ENCODE measurements around the gene CPED1.

The CPED1 gene

GRCh38 chr7:121137580-121137979 lies 149.1 kb downstream of the CPED1 start:
- TF ChIP-seq, protein P1, sequence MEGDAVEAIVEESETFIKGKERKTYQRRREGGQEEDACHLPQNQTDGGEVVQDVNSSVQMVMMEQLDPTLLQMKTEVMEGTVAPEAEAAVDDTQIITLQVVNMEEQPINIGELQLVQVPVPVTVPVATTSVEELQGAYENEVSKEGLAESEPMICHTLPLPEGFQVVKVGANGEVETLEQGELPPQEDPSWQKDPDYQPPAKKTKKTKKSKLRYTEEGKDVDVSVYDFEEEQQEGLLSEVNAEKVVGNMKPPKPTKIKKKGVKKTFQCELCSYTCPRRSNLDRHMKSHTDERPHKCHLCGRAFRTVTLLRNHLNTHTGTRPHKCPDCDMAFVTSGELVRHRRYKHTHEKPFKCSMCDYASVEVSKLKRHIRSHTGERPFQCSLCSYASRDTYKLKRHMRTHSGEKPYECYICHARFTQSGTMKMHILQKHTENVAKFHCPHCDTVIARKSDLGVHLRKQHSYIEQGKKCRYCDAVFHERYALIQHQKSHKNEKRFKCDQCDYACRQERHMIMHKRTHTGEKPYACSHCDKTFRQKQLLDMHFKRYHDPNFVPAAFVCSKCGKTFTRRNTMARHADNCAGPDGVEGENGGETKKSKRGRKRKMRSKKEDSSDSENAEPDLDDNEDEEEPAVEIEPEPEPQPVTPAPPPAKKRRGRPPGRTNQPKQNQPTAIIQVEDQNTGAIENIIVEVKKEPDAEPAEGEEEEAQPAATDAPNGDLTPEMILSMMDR (IDR thresholded peaks at IDR 0.05), result no peak

- TF ChIP-seq, protein P1 (IDR thresholded peaks at IDR 0.05), result no peak
Observed at GRCh38 chr7:121138262-121138933, 149.9 kb downstream of the CPED1 start.

DNA sequence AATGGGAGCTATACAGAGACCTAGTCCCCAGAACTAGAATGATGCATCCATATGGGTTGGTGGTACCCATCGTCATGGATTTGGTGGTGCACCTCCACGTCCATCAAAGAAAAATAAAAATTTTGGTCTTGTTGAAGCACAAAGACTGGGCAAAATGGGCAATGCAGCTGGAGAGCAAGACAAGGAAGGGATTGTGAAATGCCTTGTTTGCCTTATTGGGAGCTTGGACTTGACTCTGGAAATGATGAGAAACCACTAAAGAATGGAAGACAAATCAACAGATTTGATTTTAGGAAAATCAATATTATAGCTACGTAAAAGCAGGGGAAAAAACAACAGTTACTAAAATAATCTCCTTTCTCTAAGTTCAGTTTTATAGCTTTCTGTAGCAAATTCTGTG lies 150.9 kb downstream of the CPED1 start:
- TF ChIP-seq, protein P1 (IDR thresholded peaks at IDR 0.05), result no peak

DNA sequence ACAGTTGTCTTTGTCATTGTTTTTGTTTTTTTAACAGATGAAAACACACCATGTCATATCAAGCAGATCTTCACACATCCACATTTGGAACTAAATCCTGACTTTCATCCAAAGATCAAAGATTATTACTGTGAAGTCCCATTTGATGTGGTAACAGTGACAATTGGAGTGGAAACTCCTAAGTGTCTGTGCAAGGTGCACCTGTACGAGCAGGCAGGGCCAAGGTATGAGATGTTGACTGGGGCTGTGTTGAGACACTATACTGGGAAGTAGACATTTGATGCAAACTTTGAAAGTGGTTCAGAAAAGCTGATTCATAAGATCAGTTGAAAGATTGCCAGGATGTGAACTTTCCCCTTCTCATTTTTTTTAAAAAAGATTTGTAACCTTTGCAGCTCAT lies 152.3 kb downstream of the CPED1 start:
- TF ChIP-seq, protein P1 (IDR thresholded peaks at IDR 0.05), result no peak

GRCh38 chr7:121151774-121152221 lies 163.3 kb downstream of the CPED1 start:
- TF ChIP-seq, protein P1 (IDR thresholded peaks at IDR 0.05), result no peak

DNA sequence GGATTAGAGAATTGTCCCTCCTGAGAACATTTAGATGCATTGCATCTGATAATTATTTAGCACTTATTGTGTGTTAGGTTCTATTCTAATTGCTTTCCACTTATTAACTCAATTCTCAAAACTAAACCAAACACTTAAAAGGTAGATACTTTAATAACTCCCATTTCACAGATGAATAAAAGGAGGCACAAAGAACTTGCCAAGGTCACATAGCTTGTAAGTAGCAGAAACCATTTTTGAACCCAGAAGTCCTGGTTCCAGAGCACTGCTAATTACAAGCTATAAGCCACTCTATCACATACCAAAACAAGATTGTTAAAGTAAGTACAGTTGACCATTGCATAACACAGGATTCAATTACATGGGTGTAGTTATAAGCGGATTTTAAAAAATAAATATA lies 164.9 kb downstream of the CPED1 start:
- TF ChIP-seq, protein P1 (IDR thresholded peaks at IDR 0.05), result no peak

- TF ChIP-seq, protein P1 (IDR thresholded peaks at IDR 0.05), result no peak
Observed at GRCh38 chr7:121153995-121154394, 165.5 kb downstream of the CPED1 start.

DNA sequence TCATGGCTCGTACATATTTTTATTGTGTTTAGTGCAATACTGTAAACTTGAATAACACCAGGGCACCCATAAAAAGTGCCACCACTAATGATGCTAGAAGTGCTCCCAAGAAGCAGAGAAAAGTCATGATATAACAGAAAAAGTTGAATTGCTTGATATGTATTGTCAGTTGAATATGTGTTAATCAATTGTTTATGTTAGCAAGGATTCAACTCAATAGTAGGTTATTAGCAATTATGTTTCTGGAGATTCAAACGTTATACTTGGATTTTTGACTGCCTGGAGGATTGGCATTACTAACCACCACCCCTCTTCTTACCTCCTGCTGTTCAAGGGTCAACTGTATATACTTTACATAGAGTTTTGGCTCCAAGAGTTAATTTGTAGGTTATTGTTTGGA lies 168.3 kb downstream of the CPED1 start:
- TF ChIP-seq, protein P1 (IDR thresholded peaks at IDR 0.05), result no peak

All from LNCAP (cell line).